Esophagus squamous epithelium (tissue), 5 donors: ENCODE results near the gene UBE2QL1. TPM values are rescaled to one million over a fixed set of nuclear protein-coding genes. Genes with fewer than 3 reads are reported as not detected.

Experiments used
- DNase-seq: peaks from one replicate; lab custom pipeline; 2025; lab: John Stamatoyannopoulos, UW
- H3K27ac ChIP-seq, 4 donors: fragments of 200-600 bp; sonication (generic); one replicate each; pipeline ENCODE4 v1.5.1; 2016 to 2019; ENCODE audit warnings: mild to moderate bottlenecking in 1 of 4
- H3K27me3 ChIP-seq, 4 donors: fragments of 200-600 bp; sonication (generic); 1 replicate in 3 of 4; 2 replicates in 1 of 4; pipeline versions ENCODE4 v1.5.1 to v1.6.0; 2017 to 2021; ENCODE audit warnings: antibody characterized with exemption in 1 of 4
- H3K36me3 ChIP-seq, 3 donors: fragments of 200-600 bp; sonication (generic); one replicate each; pipeline ENCODE4 v1.5.1; 2016 to 2019
- H3K4me1 ChIP-seq, 3 donors: fragments of 200-600 bp; sonication (generic); one replicate each; pipeline ENCODE4 v1.5.1; 2017 to 2019
- H3K4me3 ChIP-seq, 4 donors: fragments of 200-600 bp; sonication (generic); 1 replicate in 3 of 4; 2 replicates in 1 of 4; pipeline ENCODE4 v1.5.1; 2016 to 2019; ENCODE audit warnings: mild to moderate bottlenecking in 2 of 4, moderate library complexity in 1 of 4
- H3K9me3 ChIP-seq, 3 donors: fragments of 200-600 bp; sonication (generic); one replicate each; pipeline ENCODE4 v1.5.1; 2016 to 2019
- CTCF ChIP-seq, 6 experiments: fragments of 450-650 bp in 4 of 6; fragments of 200-600 bp in 2 of 6; sonication (generic) in 2 of 6; IDR thresholded peaks; one replicate each; pipeline ENCODE4 v1.5.1; 2016 to 2019; ENCODE audit warnings: antibody characterized with exemption in 6 of 6, mild to moderate bottlenecking in 4 of 6, moderate library complexity in 4 of 6
- POLR2A ChIP-seq, 4 donors: fragments of 450-650 bp; IDR thresholded peaks; one replicate each; pipeline ENCODE4 v1.6.1; 2017; ENCODE audit warnings: antibody characterized with exemption in 4 of 4, mild to moderate bottlenecking in 4 of 4, moderate library complexity in 3 of 4
- WGBS, 2 donors: methylation state at CpG; one replicate each; pipeline ENCODE4 v1.1.5; 2018; 5-methylcytosine and 5-hydroxymethylcytosine counted together
- intact Hi-C: fragments of 100-400 bp; cut with DNase I; formaldehyde crosslinking; loops from one replicate; pipeline ENCODE4 v1.15.0; 2022
- total RNA-seq, 4 donors: library from RNA; depleted of rRNA; stranded (reverse); fragments of >200 nt; gene quantifications; one replicate each; pipeline ENCODE4 v1.1.0, GENCODE V29; 2016
- donor health status: DM: yes; HTN: yes; CAD: no.

UBE2QL1 gene
- total RNA-seq, 4 donors from 2014 or later = 0.27 to 1.5 (median 0.33) TPM

GRCh38 chr5:6408627-6409446, 39.8 kb upstream of the UBE2QL1 start:
- H3K36me3 ChIP-seq = no peaks in the 10 kb centered on the region
- no peak overlapping the region for H3K4me3 ChIP-seq
- H3K4me1 ChIP-seq = no peaks in the 10 kb centered on the region
- H3K9me3 ChIP-seq = no peaks in the 10 kb centered on the region
- H3K27me3 ChIP-seq = peaks cover 0 to 26% (median 0%) of the 10 kb centered on the region in 4 donors
- 63 to 71% methylated on average over 6 to 7 of the region's 8 CpGs for WGBS, 2 donors
- intact Hi-C loops = no loop called here
- DNase-seq = no peak
- TF ChIP-seq CTCF (IDR thresholded peaks at IDR 0.05) (no peak), POLR2A (IDR thresholded peaks at IDR 0.05) (no peak)
- H3K27ac ChIP-seq = no peak overlapping the region

GRCh38 chr5:6410421-6410820, 38.2 kb upstream of the UBE2QL1 start:
- TF ChIP-seq POLR2A (IDR thresholded peaks at IDR 0.05) = no peak
- no peak for TF ChIP-seq CTCF (IDR thresholded peaks at IDR 0.05)
- H3K4me3 ChIP-seq = no peak overlapping the region
- H3K27me3 ChIP-seq = peaks cover 0 to 32% (median 0%) of the 10 kb centered on the region in 4 donors
- no peaks in the 10 kb centered on the region for H3K9me3 ChIP-seq
- no peaks in the 10 kb centered on the region for H3K36me3 ChIP-seq
- H3K4me1 ChIP-seq = no peaks in the 10 kb centered on the region
- no peak for DNase-seq
- intact Hi-C loops = no loop called here
- no peak overlapping the region for H3K27ac ChIP-seq
- 68 to 75% methylated on average over 9 of the region's 9 CpGs for WGBS, 2 donors

GRCh38 chr5:6411141-6411540, 37.5 kb upstream of the UBE2QL1 start:
- intact Hi-C loops = no loop called here
- Histone ChIP-seq H3K4me3 (no peak overlapping the region), H3K36me3 (no peaks in the 10 kb centered on the region), H3K27ac (no peak overlapping the region), H3K9me3 (no peaks in the 10 kb centered on the region), H3K27me3 (peaks cover 0 to 32% (median 0%) of the 10 kb centered on the region in 4 donors), H3K4me1 (no peaks in the 10 kb centered on the region)
- no peak for DNase-seq
- WGBS, 2 donors = 86 to 94% methylated on average over 6 of the region's 15 CpGs
- no peak for TF ChIP-seq POLR2A (IDR thresholded peaks at IDR 0.05)
- no peak for TF ChIP-seq CTCF (IDR thresholded peaks at IDR 0.05)

GRCh38 chr5:6412811-6413210, 35.8 kb upstream of the UBE2QL1 start:
- H3K4me1 ChIP-seq = no peaks in the 10 kb centered on the region
- H3K36me3 ChIP-seq = no peaks in the 10 kb centered on the region
- no peaks in the 10 kb centered on the region for H3K9me3 ChIP-seq
- TF ChIP-seq POLR2A (IDR thresholded peaks at IDR 0.05) = no peak
- TF ChIP-seq CTCF (IDR thresholded peaks at IDR 0.05) = no peak
- no peak overlapping the region for H3K27ac ChIP-seq
- no peak for DNase-seq
- H3K27me3 ChIP-seq = peaks cover 0 to 20% (median 0%) of the 10 kb centered on the region in 4 donors
- WGBS, 2 donors = 59 to 63% methylated on average over 2 to 3 of the region's 4 CpGs
- no peak overlapping the region for H3K4me3 ChIP-seq
- intact Hi-C loops = no loop called here

GRCh38 chr5:6417657-6418056, 31.0 kb upstream of the UBE2QL1 start:
- no peaks in the 10 kb centered on the region for H3K4me1 ChIP-seq
- no peaks in the 10 kb centered on the region for H3K9me3 ChIP-seq
- peaks cover 0 to 19% (median 0%) of the 10 kb centered on the region in 4 donors for H3K27me3 ChIP-seq
- WGBS, 2 donors = 92 to 100% methylated on average over 1 to 6 of the region's 10 CpGs
- TF ChIP-seq POLR2A (IDR thresholded peaks at IDR 0.05) (no peak), CTCF (IDR thresholded peaks at IDR 0.05) (no peak)
- DNase-seq = no peak
- no peaks in the 10 kb centered on the region for H3K36me3 ChIP-seq
- no peak overlapping the region for H3K4me3 ChIP-seq
- H3K27ac ChIP-seq = no peak overlapping the region
- intact Hi-C loops = no loop called here
